Esophagus squamous epithelium (tissue), 5 donors: ENCODE measurements around the gene STK24. TPM values are rescaled to one million over a fixed set of nuclear protein-coding genes. Genes with fewer than 3 reads are reported as not detected.

Experiments used
- DNase-seq: peaks from one replicate; lab custom pipeline; 2025; lab: John Stamatoyannopoulos, UW
- H3K27ac ChIP-seq, 4 donors: fragments of 200-600 bp; sonication (generic); one replicate each; pipeline ENCODE4 v1.5.1; 2016 to 2019; ENCODE audit warnings: mild to moderate bottlenecking in 1 of 4
- H3K27me3 ChIP-seq, 4 donors: fragments of 200-600 bp; sonication (generic); 1 replicate in 3 of 4; 2 replicates in 1 of 4; pipeline versions ENCODE4 v1.5.1 to v1.6.0; 2017 to 2021; ENCODE audit warnings: antibody characterized with exemption in 1 of 4
- H3K36me3 ChIP-seq, 3 donors: fragments of 200-600 bp; sonication (generic); one replicate each; pipeline ENCODE4 v1.5.1; 2016 to 2019
- H3K4me1 ChIP-seq, 3 donors: fragments of 200-600 bp; sonication (generic); one replicate each; pipeline ENCODE4 v1.5.1; 2017 to 2019
- H3K4me3 ChIP-seq, 4 donors: fragments of 200-600 bp; sonication (generic); 1 replicate in 3 of 4; 2 replicates in 1 of 4; pipeline ENCODE4 v1.5.1; 2016 to 2019; ENCODE audit warnings: mild to moderate bottlenecking in 2 of 4, moderate library complexity in 1 of 4
- H3K9me3 ChIP-seq, 3 donors: fragments of 200-600 bp; sonication (generic); one replicate each; pipeline ENCODE4 v1.5.1; 2016 to 2019
- POLR2A ChIP-seq, 4 donors: fragments of 450-650 bp; IDR thresholded peaks; one replicate each; pipeline ENCODE4 v1.6.1; 2017; ENCODE audit warnings: antibody characterized with exemption in 4 of 4, mild to moderate bottlenecking in 4 of 4, moderate library complexity in 3 of 4
- WGBS, 2 donors: methylation state at CpG; one replicate each; pipeline ENCODE4 v1.1.5; 2018; 5-methylcytosine and 5-hydroxymethylcytosine counted together
- intact Hi-C: fragments of 100-400 bp; cut with DNase I; formaldehyde crosslinking; loops from one replicate; pipeline ENCODE4 v1.15.0; 2022
- total RNA-seq, 4 donors: library from RNA; depleted of rRNA; stranded (reverse); fragments of >200 nt; gene quantifications; one replicate each; pipeline ENCODE4 v1.1.0, GENCODE V29; 2016
- TF ChIP-seq, protein P1 (sequence below), 6 experiments: fragments of 450-650 bp in 4 of 6; fragments of 200-600 bp in 2 of 6; sonication (generic) in 2 of 6; IDR thresholded peaks; one replicate each; pipeline ENCODE4 v1.5.1; 2016 to 2019; ENCODE audit warnings: antibody characterized with exemption in 6 of 6, mild to moderate bottlenecking in 4 of 6, moderate library complexity in 4 of 6
- donor health status: DM: yes; HTN: yes; CAD: no.

The STK24 gene
- total RNA-seq, 4 donors from 2014 or later, result 119 to 156 (median 130) TPM

DNA sequence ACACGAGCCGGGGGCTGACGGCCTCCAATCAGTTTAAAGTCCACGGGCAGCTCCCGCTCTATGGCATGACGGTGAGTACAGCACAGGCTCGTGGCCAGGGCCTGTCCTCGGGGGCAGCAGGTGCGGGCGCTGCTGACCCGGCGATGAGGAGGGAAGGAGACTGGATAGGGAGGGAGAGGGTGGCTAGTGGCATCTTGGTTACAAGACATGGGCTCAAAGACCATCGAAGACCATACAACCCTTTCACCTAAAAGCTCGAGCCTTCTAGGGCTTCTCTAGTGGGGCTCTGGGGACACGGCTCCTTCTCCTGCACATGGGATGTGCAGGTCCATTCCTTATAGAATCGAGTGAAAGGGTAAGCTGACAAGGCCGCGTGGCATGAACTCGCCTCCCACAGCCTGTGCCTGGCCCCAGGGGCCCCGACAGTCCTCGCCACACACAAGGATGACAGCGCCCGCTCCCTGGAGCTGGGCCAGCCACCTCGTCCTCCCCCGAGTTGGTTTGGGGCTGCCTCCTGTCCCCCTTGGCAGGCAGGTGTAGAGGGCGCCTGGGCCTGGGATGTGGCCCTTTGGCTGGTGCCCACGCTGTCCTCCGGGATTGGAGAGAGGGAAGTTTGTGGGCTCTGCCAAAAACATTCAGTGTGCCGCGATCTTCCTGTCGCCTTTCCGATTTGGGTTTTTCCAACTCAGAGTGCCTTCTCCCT is 137.6 kb downstream of the STK24 start:
- no peak for TF ChIP-seq POLR2A (IDR thresholded peaks at IDR 0.05)
- TF ChIP-seq, protein P1, sequence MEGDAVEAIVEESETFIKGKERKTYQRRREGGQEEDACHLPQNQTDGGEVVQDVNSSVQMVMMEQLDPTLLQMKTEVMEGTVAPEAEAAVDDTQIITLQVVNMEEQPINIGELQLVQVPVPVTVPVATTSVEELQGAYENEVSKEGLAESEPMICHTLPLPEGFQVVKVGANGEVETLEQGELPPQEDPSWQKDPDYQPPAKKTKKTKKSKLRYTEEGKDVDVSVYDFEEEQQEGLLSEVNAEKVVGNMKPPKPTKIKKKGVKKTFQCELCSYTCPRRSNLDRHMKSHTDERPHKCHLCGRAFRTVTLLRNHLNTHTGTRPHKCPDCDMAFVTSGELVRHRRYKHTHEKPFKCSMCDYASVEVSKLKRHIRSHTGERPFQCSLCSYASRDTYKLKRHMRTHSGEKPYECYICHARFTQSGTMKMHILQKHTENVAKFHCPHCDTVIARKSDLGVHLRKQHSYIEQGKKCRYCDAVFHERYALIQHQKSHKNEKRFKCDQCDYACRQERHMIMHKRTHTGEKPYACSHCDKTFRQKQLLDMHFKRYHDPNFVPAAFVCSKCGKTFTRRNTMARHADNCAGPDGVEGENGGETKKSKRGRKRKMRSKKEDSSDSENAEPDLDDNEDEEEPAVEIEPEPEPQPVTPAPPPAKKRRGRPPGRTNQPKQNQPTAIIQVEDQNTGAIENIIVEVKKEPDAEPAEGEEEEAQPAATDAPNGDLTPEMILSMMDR (IDR thresholded peaks at IDR 0.05), result no peak
- Histone ChIP-seq H3K27ac (no peak overlapping the region), H3K36me3 (peaks cover 0 to 14% (median 0%) of the 10 kb centered on the region in 3 donors), H3K4me1 (peaks cover 0 to 7% (median 0%) of the 10 kb centered on the region in 3 donors), H3K27me3 (no peaks in the 10 kb centered on the region), H3K9me3 (no peaks in the 10 kb centered on the region), H3K4me3 (no peak overlapping the region)
- 88 to 93% methylated on average over 12 to 30 of the region's 32 CpGs for whole genome bisulfite sequencing, 2 donors
- intact Hi-C loops, result no loop called here
- no peak for DNase-seq

DNA sequence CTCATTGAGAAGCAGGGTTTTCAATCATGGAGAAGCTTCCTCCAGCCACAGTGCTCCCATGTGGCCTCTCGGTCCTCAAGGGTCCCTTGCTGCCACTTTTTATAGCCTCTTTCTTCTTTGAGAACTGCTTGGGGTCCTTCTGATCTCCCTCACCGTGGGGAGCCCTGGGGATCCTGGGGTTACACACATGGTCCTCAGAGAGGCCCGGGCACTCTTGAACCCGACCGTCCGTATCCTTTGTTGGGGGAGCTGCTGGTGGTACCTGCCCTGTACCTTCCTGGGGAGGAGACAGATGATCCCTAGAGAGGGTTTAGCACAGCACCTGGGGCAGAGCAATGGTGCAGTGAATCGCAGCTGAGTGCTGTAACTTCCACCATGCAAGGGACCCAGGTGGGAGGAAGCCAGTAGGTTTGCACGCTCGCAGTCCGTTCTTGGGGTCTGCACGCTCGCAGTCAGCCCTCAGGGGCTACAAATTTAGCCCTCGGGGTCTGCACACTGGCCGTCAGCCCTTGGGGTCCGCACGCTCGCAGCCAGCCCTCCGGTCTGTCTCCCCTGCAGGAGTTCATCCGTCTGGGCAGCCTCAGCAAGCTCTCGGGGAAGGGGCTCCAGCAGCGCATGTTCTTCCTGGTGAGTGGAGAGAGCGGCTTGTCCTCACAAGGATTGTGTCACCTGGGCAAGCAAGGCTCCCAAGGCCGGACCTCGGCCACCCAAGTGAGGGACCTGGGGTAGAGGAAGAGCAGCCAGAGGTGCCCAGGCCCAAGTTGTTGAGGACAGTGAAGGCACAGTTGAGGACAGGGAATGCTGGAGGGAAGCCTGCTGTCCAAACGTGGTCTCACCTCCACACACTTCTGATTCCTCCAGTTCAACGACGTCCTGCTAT is 138.4 kb downstream of the STK24 start:
- WGBS, 2 donors, result 82 to 84% methylated on average over 4 to 5 of the region's 27 CpGs
- H3K4me1 ChIP-seq, result peaks cover 0 to 6% (median 0%) of the 10 kb centered on the region in 3 donors
- no peaks in the 10 kb centered on the region for H3K27me3 ChIP-seq
- TF ChIP-seq, protein P1 (IDR thresholded peaks at IDR 0.05), result no peak
- TF ChIP-seq POLR2A (IDR thresholded peaks at IDR 0.05), result no peak
- DNase-seq, result no peak
- H3K9me3 ChIP-seq, result no peaks in the 10 kb centered on the region
- intact Hi-C loops, result no loop called here
- no peak overlapping the region for H3K27ac ChIP-seq
- peaks cover 0 to 14% (median 0%) of the 10 kb centered on the region in 3 donors for H3K36me3 ChIP-seq
- H3K4me3 ChIP-seq, result no peak overlapping the region

DNA sequence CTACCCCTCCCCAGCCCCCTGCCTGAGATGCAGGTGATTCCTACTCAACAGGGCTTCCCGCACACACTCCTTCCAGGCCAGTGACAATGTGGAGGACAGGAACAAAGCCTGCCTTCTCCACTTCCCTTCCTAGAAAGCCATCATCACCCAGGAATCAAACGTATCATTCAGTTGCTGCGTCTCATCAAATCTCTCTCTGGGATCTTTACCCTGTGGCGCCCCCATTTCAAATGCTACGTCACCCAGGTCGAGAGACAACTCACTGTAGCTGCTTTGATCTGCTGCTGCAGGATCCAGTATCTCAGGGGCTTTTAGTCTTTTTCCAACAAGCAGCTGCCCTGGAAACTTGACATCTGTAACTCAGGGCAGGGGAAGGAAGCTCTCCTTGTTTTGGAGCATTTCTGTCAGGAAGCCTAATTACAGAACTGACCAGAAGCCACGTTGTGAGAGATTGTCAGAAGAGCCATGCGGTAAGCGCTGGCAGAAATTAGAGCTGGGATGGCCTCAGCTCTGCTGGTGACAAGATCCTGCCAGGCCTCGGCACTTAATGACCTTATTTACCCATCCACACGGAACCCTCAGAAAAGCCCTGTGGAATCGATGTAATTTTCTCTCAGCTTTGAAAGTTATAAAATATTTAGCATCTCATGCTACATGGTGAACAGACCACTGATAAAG is 140.5 kb downstream of the STK24 start:
- 73 to 75% methylated on average over 8 to 12 of the region's 12 CpGs for WGBS, 2 donors
- TF ChIP-seq, protein P1 (IDR thresholded peaks at IDR 0.05), result no peak
- no peak for TF ChIP-seq POLR2A (IDR thresholded peaks at IDR 0.05)
- no peaks in the 10 kb centered on the region for H3K9me3 ChIP-seq
- H3K27me3 ChIP-seq, result no peaks in the 10 kb centered on the region
- intact Hi-C loops, result no loop called here
- no peaks in the 10 kb centered on the region for H3K4me1 ChIP-seq
- H3K4me3 ChIP-seq, result no peak overlapping the region
- no peak overlapping the region for H3K27ac ChIP-seq
- H3K36me3 ChIP-seq, result peaks cover 0 to 19% (median 0%) of the 10 kb centered on the region in 3 donors
- no peak for DNase-seq

DNA sequence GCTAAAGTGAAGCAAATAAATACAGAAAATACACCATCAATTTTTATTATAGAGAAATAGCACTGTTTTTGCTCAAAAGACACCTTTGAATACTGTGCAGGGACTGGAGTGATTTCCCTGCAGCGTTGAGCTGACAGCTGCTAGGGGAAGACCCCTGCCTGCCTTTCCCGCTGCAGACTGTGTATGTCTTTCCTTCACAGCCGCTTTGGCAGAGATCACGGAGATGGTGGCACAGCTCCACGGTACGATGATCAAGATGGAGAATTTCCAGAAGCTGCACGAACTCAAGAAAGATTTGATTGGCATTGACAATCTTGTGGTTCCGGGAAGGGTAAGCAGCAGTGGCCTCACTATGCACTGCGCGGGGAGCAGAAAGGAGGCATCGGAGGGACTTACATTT is 141.5 kb downstream of the STK24 start:
- no peak overlapping the region for H3K27ac ChIP-seq
- WGBS, 2 donors, result 76 to 80% methylated on average over 9 to 11 of the region's 11 CpGs
- no peaks in the 10 kb centered on the region for H3K27me3 ChIP-seq
- no peak for DNase-seq
- H3K9me3 ChIP-seq, result no peaks in the 10 kb centered on the region
- no peaks in the 10 kb centered on the region for H3K4me1 ChIP-seq
- H3K4me3 ChIP-seq, result no peak overlapping the region
- peaks cover 0 to 19% (median 0%) of the 10 kb centered on the region in 3 donors for H3K36me3 ChIP-seq
- no peak for TF ChIP-seq POLR2A (IDR thresholded peaks at IDR 0.05)
- TF ChIP-seq, protein P1 (IDR thresholded peaks at IDR 0.05), result no peak
- intact Hi-C loops, result no loop called here
